Liver (tissue), 9 donors: ENCODE measurements around the gene RAC2. TPM values are rescaled to one million over a fixed set of nuclear protein-coding genes. Genes with fewer than 3 reads are reported as not detected.
A peak's percentile ranks its signal among the peaks of the same experiment; 100 is the strongest.

Source experiments
- DNase-seq: peaks from one replicate; pipeline ENCODE4 v3.0.0-alpha.2; 2017; ENCODE audit warnings: low spot score
- H3K27ac ChIP-seq, 2 donors: one replicate each; pipeline ENCODE4 v1.7.0; 2013; ENCODE audit warnings: inconsistent platforms in 2 of 2, low read length in 2 of 2, control low read depth in 1 of 2, low read depth in 1 of 2, mild to moderate bottlenecking in 1 of 2
- H3K27me3 ChIP-seq, 4 donors: one replicate each; pipeline versions ENCODE4 v1.6.1 to v1.7.0; 2013; ENCODE audit warnings: low read length in 3 of 4, inconsistent platforms in 1 of 4, mild to moderate bottlenecking in 1 of 4, moderate library complexity in 1 of 4; ENCODE audit not compliant: control insufficient read depth in 4 of 4, insufficient read depth in 4 of 4
- H3K36me3 ChIP-seq, 4 donors: one replicate each; pipeline versions ENCODE4 v1.6.1 to v1.7.0; 2013; ENCODE audit warnings: low read length in 3 of 4, mild to moderate bottlenecking in 3 of 4, low read depth in 1 of 4, moderate library complexity in 1 of 4; ENCODE audit not compliant: control insufficient read depth in 4 of 4, insufficient read depth in 3 of 4
- H3K4me1 ChIP-seq, 4 donors: one replicate each; pipeline versions ENCODE4 v1.6.1 to v1.7.0; 2013; ENCODE audit warnings: low read length in 3 of 4, mild to moderate bottlenecking in 3 of 4, moderate library complexity in 1 of 4; ENCODE audit not compliant: control insufficient read depth in 4 of 4, insufficient read depth in 4 of 4
- H3K4me3 ChIP-seq, 3 donors: one replicate each; pipeline versions ENCODE4 v1.6.1 to v1.7.0; 2013; ENCODE audit warnings: low read length in 3 of 3, control low read depth in 1 of 3, low read depth in 1 of 3, mild to moderate bottlenecking in 1 of 3
- H3K9ac ChIP-seq, 2 donors: one replicate each; pipeline ENCODE4 v1.7.0; 2013; ENCODE audit warnings: low read length in 2 of 2, mild to moderate bottlenecking in 2 of 2, moderate library complexity in 2 of 2, control low read depth in 1 of 2, low read depth in 1 of 2
- H3K9me3 ChIP-seq, 4 donors: one replicate each; pipeline versions ENCODE4 v1.6.1 to v1.7.0; 2013; ENCODE audit warnings: low read length in 3 of 4; ENCODE audit not compliant: control insufficient read depth in 4 of 4
- CTCF ChIP-seq: fragments of 150-350 bp; IDR thresholded peaks from 2 replicates; pipeline ENCODE4 v1.5.1; 2017; ENCODE audit warnings: improper control_type of control experiment, low read depth, low read length; ENCODE audit not compliant: missing input control
- FOXA1 ChIP-seq: IDR thresholded peaks from 2 replicates; pipeline ENCODE4 v1.6.1; 2016; ENCODE audit warnings: antibody characterized with exemption
- GABPA ChIP-seq, 2 donors: IDR thresholded peaks in 1 of 2; conservative IDR thresholded peaks in 1 of 2; 2 replicates each; pipeline ENCODE4 v1.6.1; 2016; ENCODE audit warnings: antibody characterized with exemption in 2 of 2, mild to moderate bottlenecking in 1 of 2, moderate library complexity in 1 of 2
- HNF4A ChIP-seq, 2 donors: conservative IDR thresholded peaks; 2 replicates each; pipeline ENCODE4 v1.6.1; 2016; ENCODE audit warnings: antibody characterized with exemption in 2 of 2, mild to moderate bottlenecking in 2 of 2
- HNF4G ChIP-seq: IDR thresholded peaks from 2 replicates; pipeline ENCODE4 v1.6.1; 2016; ENCODE audit warnings: antibody characterized with exemption
- JUND ChIP-seq, 2 donors: IDR thresholded peaks; 2 replicates each; pipeline ENCODE4 v1.6.1; 2016; ENCODE audit warnings: antibody characterized with exemption in 2 of 2
- MAX ChIP-seq: IDR thresholded peaks from 2 replicates; pipeline ENCODE4 v1.6.1; 2016; ENCODE audit warnings: antibody characterized with exemption
- NR2F2 ChIP-seq: IDR thresholded peaks from 2 replicates; pipeline ENCODE4 v1.6.1; 2016; ENCODE audit warnings: antibody characterized with exemption
- RAD21 ChIP-seq, 2 donors: IDR thresholded peaks; 2 replicates each; pipeline ENCODE4 v1.6.1; 2016; ENCODE audit warnings: antibody characterized with exemption in 2 of 2, mild to moderate bottlenecking in 2 of 2
- RXRA ChIP-seq, 2 donors: IDR thresholded peaks; 2 replicates each; pipeline ENCODE4 v1.6.1; 2017 to 2018; ENCODE audit warnings: antibody characterized with exemption in 2 of 2, mild to moderate bottlenecking in 1 of 2
- SP1 ChIP-seq: IDR thresholded peaks from 2 replicates; pipeline ENCODE4 v1.6.1; 2018; ENCODE audit warnings: antibody characterized with exemption, mild to moderate bottlenecking
- TAF1 ChIP-seq: conservative IDR thresholded peaks from 2 replicates; pipeline ENCODE4 v1.6.1; 2016; ENCODE audit warnings: antibody characterized with exemption, mild to moderate bottlenecking
- YY1 ChIP-seq: IDR thresholded peaks from 2 replicates; pipeline ENCODE4 v1.6.1; 2016; ENCODE audit warnings: antibody characterized with exemption, mild to moderate bottlenecking
- WGBS: extraction: QIAGEN DNeasy Blood & Tissue Kit; methylation state at CpG from one replicate; pipeline ENCODE4 v1.1.7; 2013; 5-methylcytosine and 5-hydroxymethylcytosine counted together
- polyA plus RNA-seq, 2 donors: library from polyadenylated mRNA; stranded (reverse) in 1 of 2; unstranded in 1 of 2; fragments of 200-250 nt in 1 of 2; fragments of >200 nt in 1 of 2; fragmentation: Nextera tagmentation in 1 of 2; extraction: Ambion mirVana in 1 of 2; gene quantifications; one replicate each; pipeline versions ENCODE4 v1.2.1 to v1.2.3, GENCODE V29; 2013 to 2015
- total RNA-seq, 2 donors: library from RNA; depleted of rRNA; stranded (reverse); fragments of >200 nt; gene quantifications; one replicate each; pipeline ENCODE4 v1.2.3, GENCODE V29; 2014
- TF ChIP-seq, protein P1 (sequence below): IDR thresholded peaks from 2 replicates; pipeline ENCODE4 v1.6.1; 2016; ENCODE audit warnings: antibody characterized with exemption, mild to moderate bottlenecking
- TF ChIP-seq, protein P2 (sequence below): IDR thresholded peaks from 2 replicates; pipeline ENCODE4 v1.6.1; 2016; ENCODE audit warnings: antibody characterized with exemption
- donor health status: healthy.
- donor health status: healthy.
- donor health status: healthy.
- donor health status: healthy.
- donor health status: healthy.

The RAC2 gene
- total and polyA plus RNA-seq, 4 donors, result 4.0 to 15.0 (median 7.4) TPM

GRCh38 chr22:37186228-37186996 is 57.7 kb downstream of the RAC2 start:
- Histone ChIP-seq H3K4me3 (no peak overlapping the region), H3K4me1 (peaks cover 4 to 15% (median 8%) of the 10 kb centered on the region in 4 donors), H3K36me3 (peaks cover 0 to 4% (median 0%) of the 10 kb centered on the region in 4 donors), H3K9me3 (no peaks in the 10 kb centered on the region), H3K27ac (peak overlapping the region; percentile 6 to 23), H3K9ac (no peak overlapping the region), H3K27me3 (no peaks in the 10 kb centered on the region)
- 70% methylated on average over 9 of the region's 9 CpGs for WGBS
- TF ChIP-seq SP1 (peak; percentile 74), NR2F2 (no peak)
- no peak for DNase-seq

DNA sequence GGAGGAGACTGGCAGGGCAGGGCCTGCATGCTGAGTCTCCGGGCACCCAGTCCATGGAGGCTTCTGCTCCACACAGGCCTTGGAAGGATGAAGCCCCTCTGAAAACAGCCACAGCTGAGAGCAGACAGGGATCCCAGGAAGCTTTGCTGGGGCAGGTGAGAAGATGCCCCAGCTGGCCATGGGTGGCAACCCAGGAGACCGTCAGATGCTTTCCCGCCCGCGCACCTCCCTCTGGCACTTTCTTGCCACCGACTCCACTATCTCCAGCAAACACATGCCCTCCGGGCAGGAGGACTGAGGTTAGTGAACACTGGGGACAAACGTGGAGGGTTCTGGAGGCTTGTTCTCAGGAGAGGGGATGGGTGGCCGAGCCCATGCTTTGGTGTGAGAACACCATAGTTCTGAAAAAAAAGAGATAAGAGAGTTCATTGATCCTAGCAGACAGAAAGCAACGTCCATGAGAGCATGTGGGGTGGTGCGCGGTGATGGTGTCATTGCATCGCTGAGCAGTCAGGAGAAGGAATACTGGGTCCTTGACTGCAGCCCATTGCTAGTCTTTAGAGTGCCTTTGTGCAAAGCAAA is 58.3 kb downstream of the RAC2 start:
- peak overlapping the region in 1 of 2 donors; percentile 6 for H3K27ac ChIP-seq
- 70% methylated on average over 13 of the region's 13 CpGs for WGBS
- H3K4me1 ChIP-seq, result peaks cover 4 to 15% (median 8%) of the 10 kb centered on the region in 4 donors
- no peaks in the 10 kb centered on the region for H3K27me3 ChIP-seq
- TF ChIP-seq, protein P1, sequence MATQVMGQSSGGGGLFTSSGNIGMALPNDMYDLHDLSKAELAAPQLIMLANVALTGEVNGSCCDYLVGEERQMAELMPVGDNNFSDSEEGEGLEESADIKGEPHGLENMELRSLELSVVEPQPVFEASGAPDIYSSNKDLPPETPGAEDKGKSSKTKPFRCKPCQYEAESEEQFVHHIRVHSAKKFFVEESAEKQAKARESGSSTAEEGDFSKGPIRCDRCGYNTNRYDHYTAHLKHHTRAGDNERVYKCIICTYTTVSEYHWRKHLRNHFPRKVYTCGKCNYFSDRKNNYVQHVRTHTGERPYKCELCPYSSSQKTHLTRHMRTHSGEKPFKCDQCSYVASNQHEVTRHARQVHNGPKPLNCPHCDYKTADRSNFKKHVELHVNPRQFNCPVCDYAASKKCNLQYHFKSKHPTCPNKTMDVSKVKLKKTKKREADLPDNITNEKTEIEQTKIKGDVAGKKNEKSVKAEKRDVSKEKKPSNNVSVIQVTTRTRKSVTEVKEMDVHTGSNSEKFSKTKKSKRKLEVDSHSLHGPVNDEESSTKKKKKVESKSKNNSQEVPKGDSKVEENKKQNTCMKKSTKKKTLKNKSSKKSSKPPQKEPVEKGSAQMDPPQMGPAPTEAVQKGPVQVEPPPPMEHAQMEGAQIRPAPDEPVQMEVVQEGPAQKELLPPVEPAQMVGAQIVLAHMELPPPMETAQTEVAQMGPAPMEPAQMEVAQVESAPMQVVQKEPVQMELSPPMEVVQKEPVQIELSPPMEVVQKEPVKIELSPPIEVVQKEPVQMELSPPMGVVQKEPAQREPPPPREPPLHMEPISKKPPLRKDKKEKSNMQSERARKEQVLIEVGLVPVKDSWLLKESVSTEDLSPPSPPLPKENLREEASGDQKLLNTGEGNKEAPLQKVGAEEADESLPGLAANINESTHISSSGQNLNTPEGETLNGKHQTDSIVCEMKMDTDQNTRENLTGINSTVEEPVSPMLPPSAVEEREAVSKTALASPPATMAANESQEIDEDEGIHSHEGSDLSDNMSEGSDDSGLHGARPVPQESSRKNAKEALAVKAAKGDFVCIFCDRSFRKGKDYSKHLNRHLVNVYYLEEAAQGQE, result no peak
- no peak for TF ChIP-seq JUND (IDR thresholded peaks at IDR 0.05)
- TF ChIP-seq RXRA (IDR thresholded peaks at IDR 0.05), result peak; percentile 59 to 61
- no peak for TF ChIP-seq TAF1
- TF ChIP-seq NR2F2, result no peak
- no peak overlapping the region for H3K4me3 ChIP-seq
- no peak for DNase-seq
- peaks cover 0 to 4% (median 0%) of the 10 kb centered on the region in 4 donors for H3K36me3 ChIP-seq
- H3K9me3 ChIP-seq, result no peaks in the 10 kb centered on the region
- no peak overlapping the region for H3K9ac ChIP-seq

GRCh38 chr22:37184816-37185541 is 59.1 kb downstream of the RAC2 start:
- H3K9ac ChIP-seq, result no peak overlapping the region
- no peaks in the 10 kb centered on the region for H3K27me3 ChIP-seq
- no peak overlapping the region for H3K4me3 ChIP-seq
- H3K4me1 ChIP-seq, result peaks cover 4 to 15% (median 8%) of the 10 kb centered on the region in 4 donors
- WGBS, result 93% methylated on average over 18 of the region's 18 CpGs
- H3K36me3 ChIP-seq, result peaks cover 0 to 4% (median 0%) of the 10 kb centered on the region in 4 donors
- H3K27ac ChIP-seq, result no peak overlapping the region
- no peak for DNase-seq
- H3K9me3 ChIP-seq, result no peaks in the 10 kb centered on the region
- TF ChIP-seq HNF4G, result no peak
- no peak for TF ChIP-seq FOXA1
- TF ChIP-seq, protein P2, sequence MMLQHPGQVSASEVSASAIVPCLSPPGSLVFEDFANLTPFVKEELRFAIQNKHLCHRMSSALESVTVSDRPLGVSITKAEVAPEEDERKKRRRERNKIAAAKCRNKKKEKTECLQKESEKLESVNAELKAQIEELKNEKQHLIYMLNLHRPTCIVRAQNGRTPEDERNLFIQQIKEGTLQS, result no peak
- TF ChIP-seq MAX, result no peak
- TF ChIP-seq JUND (IDR thresholded peaks at IDR 0.05), result no peak
- no peak for TF ChIP-seq CTCF
- no peak for TF ChIP-seq YY1
- TF ChIP-seq NR2F2, result no peak
- TF ChIP-seq HNF4A (conservative IDR thresholded peaks at IDR 0.05), result no peak
- TF ChIP-seq, protein P1, result no peak
- no peak for TF ChIP-seq RXRA (IDR thresholded peaks at IDR 0.05)
- TF ChIP-seq RAD21 (IDR thresholded peaks at IDR 0.05), result no peak
- no peak for TF ChIP-seq GABPA (IDR thresholded peaks at IDR 0.05 in 1 of 2, conservative IDR thresholded peaks at IDR 0.05 in 1 of 2)
